ENCODE measurements around the gene MTFMT. TPM values are rescaled to one million over a fixed set of nuclear protein-coding genes. Genes with fewer than 3 reads are reported as not detected.
"Not testable (repeated sequence)": the region's sequence is repeated elsewhere in the genome, so short reads cannot be mapped to it uniquely, and the experiment has no call there.

The MTFMT gene
- polyA plus RNA-seq (ENCODE audit: insufficient read length in 4 of 4), result 10 to 100 TPM; 12.3 to 19.4 (median 16.0) TPM

- peak in 3 of 4 donors; percentile 71 to 82 (median 76) for DNase-seq (ENCODE audit: low read depth in 4 of 4, low spot score in 3 of 4)
Measured at GRCh38 chr15:65028921-65029735, at the start of gene MTFMT. TSS of gene MTFMT (minus strand) at chr15:65029639. CDS start at chr15:65029613, 26 bp downstream.

DNA sequence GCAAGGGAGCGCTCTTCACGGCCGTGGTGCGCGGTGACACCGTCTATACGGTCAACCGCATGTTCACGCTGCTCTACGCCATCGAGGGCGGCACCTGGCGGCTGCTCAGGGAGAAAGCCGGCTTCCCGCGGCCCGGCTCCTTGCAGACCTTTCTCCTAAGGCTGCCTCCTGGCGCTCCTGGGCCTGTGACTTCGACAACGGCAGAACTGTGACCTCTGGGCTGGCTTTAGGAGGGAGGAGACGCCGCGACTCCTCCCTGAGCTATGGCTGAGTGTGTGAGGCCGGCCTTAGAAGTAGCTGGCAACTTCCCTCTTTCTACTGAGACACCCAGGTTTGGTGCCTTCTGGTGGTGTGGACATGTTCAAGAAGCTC, 48.5 kb upstream of the MTFMT start:
- DNase-seq (ENCODE audit: low read depth in 4 of 4, low spot score in 3 of 4), result no peak

GRCh38 chr15:65077291-65077980, 48.0 kb upstream of the MTFMT start:
- no peak for DNase-seq (ENCODE audit: low read depth in 4 of 4, low spot score in 3 of 4)

- DNase-seq (ENCODE audit: low read depth in 4 of 4, low spot score in 3 of 4), result no peak
Measured at GRCh38 chr15:65076486-65077290, 47.2 kb upstream of the MTFMT start, which contains the start of gene KBTBD13. TSS of gene KBTBD13 (plus strand) at chr15:65076746. CDS start at chr15:65076816, 70 bp downstream.

DNA sequence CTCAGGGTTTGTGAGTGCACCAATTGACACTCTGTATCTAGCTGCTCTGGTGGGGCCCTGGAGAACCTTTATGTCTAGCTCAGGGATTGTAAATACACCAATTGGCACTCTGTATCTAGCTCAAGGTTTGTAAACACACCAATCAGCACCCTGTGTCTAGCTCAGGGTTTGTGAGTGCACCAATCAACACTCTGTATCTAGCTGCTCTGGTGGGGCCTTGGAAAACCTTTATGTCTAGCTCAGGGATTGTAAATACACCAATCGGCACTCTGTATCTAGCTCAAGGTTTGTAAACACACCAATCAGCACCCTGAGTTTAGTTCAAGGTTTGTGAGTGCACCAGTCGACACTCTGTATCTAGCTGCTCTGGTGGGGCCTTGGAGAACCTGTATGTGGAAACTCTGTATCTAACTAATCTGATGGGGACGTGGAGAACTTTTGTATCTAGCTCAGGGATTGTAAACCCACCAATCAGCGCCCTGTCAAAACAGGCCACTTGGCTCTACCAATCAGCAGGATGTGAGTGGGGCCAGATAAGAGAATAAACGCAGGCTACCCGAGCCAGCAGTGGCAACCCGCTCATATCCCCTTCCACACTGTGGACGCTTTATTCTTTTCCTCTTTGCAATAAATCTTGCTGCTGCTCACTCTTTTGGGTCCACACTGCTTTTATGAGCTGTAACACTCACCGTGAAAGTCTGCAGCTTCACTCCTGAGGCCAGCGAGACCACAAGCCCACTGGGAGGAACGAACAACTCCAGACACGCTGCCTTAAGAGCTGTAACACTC, 46.4 kb upstream of the MTFMT start:
- not testable (repeated sequence) for DNase-seq (ENCODE audit: low read depth in 4 of 4, low spot score in 3 of 4)

- DNase-seq (ENCODE audit: low read depth in 4 of 4, low spot score in 3 of 4), result not testable (repeated sequence)
Measured at GRCh38 chr15:65074946-65075345, 45.5 kb upstream of the MTFMT start.

GRCh38 chr15:65072617-65073016, 43.2 kb upstream of the MTFMT start:
- no peak for DNase-seq (ENCODE audit: low read depth in 4 of 4, low spot score in 3 of 4)

DNA sequence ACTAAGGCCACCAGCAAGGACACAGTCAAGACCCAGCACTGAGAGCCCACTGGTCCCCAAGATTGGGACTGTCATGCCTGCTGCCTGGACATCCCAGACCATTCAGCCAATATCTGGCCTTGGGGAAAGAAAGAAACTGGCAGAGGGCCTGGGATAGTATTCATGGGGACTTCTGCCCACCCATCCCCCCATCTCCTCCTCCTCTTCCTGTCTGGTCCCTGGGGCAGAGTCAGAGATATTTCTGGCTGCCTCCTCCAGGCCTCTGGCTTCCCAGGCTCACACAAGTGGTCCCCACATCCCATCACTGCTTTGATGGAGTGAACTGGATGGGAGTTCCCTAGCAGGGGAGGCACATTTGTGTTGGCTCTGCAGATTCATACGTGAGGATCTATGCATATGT, 42.6 kb upstream of the MTFMT start:
- DNase-seq (ENCODE audit: low read depth in 4 of 4, low spot score in 3 of 4), result no peak

DNA sequence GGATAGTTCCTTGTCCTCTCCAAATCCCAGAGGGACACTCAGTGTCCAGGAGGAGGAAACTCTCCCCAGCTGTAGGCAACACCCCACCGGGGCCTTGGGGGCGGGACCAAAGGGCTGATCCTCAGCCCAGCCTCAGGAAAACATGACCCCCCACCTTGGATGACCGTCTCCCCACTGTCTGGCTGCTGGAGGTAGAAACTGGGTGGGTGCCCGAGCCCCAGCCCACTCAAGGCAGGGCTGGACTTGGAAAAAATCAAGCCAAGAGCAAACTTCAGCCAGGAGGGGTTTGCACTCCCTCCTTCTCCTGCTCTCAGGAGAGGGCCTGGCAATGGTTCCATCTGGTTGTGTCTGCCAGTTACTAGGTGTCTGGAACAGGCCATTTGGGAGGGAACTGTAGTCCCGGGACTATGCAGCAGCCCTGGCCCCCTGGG, 42.0 kb upstream of the MTFMT start:
- no peak for DNase-seq (ENCODE audit: low read depth in 4 of 4, low spot score in 3 of 4)

- DNase-seq (ENCODE audit: low read depth in 4 of 4, low spot score in 3 of 4), result no peak
Measured at GRCh38 chr15:65069779-65070546, 40.5 kb upstream of the MTFMT start.

- DNase-seq (ENCODE audit: low read depth in 4 of 4, low spot score in 3 of 4), result no peak
Measured at GRCh38 chr15:65069179-65069578, 39.7 kb upstream of the MTFMT start.

- no peak for DNase-seq (ENCODE audit: low read depth in 4 of 4, low spot score in 3 of 4)
Measured at GRCh38 chr15:65068403-65068788, 39.0 kb upstream of the MTFMT start.

DNA sequence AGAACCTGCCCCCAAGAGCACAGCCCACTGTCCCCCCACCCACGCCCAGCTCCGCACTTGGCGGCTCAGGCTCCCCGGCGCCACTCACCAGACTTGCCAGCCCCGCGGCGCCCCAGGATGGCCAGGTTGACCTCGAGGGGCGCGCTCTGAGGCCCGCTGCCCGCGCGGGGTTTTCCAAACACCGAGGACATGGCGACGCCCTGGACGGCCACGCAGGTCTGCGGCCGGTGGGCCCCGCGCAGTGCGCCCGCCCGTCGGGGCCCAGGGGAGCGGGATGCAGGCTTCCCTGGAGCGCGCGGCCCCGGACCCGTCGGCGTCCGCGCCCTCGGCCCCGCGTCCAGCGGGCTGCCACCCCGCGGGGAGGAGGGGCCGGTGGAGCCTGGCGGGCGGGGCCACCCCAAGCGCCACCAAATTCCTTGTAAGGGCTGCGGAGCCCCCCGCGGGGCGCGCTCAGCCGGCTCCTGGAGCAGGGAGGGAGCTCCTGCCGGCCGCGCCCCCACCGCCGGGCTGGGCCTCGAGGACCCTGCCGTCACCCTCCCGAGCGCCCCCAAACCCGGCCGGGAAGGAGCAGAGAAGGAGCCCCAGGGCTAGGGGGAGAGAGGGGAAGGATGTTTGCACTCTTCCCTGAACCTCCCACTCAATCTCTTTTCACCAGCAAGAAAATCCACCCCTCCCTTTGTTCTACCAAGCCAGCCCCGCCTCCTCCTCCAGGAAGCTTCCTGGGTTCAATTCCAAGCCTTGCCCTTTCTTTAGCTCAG, 38.4 kb upstream of the MTFMT start, which contains the start of gene RASL12:
Gene RASL12 (minus strand): TSS at position 347 of the 758 bp plus-strand sequence. CDS start 156 bp downstream, at position 191.
- no peak for DNase-seq (ENCODE audit: low read depth in 4 of 4, low spot score in 3 of 4)

GRCh38 chr15:65067317-65067644, 37.8 kb upstream of the MTFMT start:
- DNase-seq (ENCODE audit: low read depth in 4 of 4, low spot score in 3 of 4), result no peak

DNA sequence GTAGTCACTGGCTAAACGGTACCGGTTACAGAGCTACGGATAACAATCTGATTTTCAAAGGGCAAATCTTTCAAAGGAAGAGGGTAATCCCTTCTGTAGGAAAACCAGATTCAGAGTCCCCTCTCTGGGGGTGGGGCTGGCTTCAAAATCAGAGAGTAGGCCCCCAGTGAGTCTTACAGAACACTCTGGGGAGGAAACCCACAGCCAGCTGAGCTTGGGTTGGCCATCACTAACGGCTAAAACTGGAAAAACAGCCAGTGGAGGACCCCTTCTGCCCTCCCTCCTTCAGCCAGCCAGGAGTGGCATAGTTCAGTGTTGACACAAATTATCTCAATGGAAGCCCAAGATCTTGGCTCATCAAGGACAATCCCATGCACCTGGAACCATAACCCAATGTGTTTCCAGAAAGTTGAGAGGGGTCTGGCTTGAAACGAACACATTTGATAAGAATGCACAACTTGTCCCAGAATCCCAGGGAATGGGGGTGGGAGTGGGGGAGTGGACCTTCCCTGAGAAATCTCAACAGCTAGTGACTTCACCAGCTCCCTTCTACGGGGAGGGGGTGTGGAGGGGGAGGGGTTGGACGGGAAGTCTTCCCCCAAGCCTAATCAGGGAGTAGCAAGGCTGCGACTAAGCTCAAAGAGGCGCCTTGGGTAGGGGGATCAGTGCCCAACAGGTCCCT, 37.3 kb upstream of the MTFMT start:
- DNase-seq (ENCODE audit: low read depth in 4 of 4, low spot score in 3 of 4), result no peak

GRCh38 chr15:65066001-65066634, 36.7 kb upstream of the MTFMT start:
- no peak for DNase-seq (ENCODE audit: low read depth in 4 of 4, low spot score in 3 of 4)

DNA sequence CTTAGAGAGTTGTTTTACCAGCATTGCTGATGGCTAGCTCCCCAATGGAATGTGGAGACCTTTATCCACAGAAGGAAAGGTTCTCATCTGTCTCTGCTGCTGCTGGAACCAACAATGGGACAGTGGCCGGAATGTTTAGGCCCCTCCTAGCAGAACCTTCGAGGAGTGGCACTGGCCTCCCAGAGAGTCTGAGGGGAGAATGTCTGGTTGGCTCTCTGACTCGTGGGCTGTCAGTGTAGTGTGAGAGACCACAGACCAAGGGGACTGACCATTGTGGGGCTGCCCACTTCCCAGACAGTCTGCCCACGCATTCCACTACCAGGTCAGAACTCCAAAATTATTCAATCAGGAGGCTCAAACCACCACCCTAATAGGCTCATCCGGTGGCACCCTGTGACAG, 33.3 kb upstream of the MTFMT start:
- DNase-seq (ENCODE audit: low read depth in 4 of 4, low spot score in 3 of 4), result no peak

DNA sequence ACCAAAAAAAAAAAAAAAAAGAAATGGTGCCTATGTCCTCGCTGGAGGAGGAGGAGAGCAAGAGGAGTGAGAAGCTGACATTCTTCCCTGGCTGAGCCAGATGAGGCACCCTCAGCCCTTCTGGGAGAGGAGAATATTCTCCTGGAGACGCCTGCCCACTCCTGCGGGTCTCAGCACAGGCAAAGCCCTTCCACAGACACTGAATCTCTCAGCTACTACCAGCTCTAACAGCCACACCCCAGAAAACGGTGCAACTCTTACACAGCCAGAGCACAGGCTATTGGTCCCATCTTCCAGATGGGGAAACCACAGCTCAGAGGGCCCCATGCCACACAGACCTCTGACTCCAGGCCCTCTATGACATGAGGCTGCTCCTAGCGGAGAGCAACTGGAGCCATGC, 32.6 kb upstream of the MTFMT start:
- DNase-seq (ENCODE audit: low read depth in 4 of 4, low spot score in 3 of 4), result no peak
